ENCODE data around the gene A2ML1. TPM values are rescaled to one million over a fixed set of nuclear protein-coding genes. Genes with fewer than 3 reads are reported as not detected.

A2ML1 gene
- total and polyA plus RNA-seq, 2 donors (not counting 3 experiments of a cell fraction or from before 2014, with no cell fraction given), result not detected

DNA sequence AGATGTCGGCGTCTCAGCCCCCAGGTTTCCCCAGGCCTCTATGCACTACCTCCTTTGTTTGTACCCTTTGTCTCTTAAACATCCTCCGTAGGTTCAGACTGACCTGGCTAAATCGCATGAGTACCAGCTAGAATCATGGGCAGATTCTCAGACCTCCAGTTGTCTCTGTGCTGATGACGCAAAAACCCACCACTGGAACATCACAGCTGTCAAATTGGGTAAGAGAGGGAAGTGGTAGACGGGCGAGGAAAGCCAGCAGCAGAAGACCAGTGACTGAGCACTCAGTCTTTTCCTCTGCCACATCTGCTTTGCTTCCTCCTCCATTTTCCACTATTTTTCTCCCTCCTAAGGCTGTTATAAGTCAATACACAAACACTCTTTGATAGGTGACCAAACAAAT, 29.7 kb downstream of the A2ML1 start:
- FAIRE-seq (no peak), DNase-seq (ENCODE audit: low read depth, low spot score) (no peak)
- H3K4me2 ChIP-seq (ENCODE audit: insufficient read depth, low read length), result no peak overlapping the region
- no peaks in the 10 kb centered on the region for H3K79me2 ChIP-seq (ENCODE audit: control insufficient read depth, insufficient read depth, low read length)
- H3K9me1 ChIP-seq (replicated peaks; ENCODE audit: control insufficient read depth, extremely low read depth, insufficient read depth, low read length), result no peaks in the 10 kb centered on the region
- H3K27ac ChIP-seq (ENCODE audit: insufficient read depth, low read depth, low read length), result no peak overlapping the region
- H3K4me3 ChIP-seq (replicated peaks in 1 of 3; ENCODE audit: insufficient read depth in 1 of 3, low read depth in 1 of 3, low read length in 3 of 3), result no peak overlapping the region
- no peaks in the 10 kb centered on the region for H3K4me1 ChIP-seq (ENCODE audit: control insufficient read depth, extremely low read depth, insufficient read depth, low read length)
- dilution Hi-C loops (cut with MboI; ENCODE audit: extremely low pct_ligation_motif_present, low sequenced_read_pairs) (no loop called here), intact Hi-C loops (cut with micrococcal nuclease) (no loop called here)
- no peaks in the 10 kb centered on the region for H3K36me3 ChIP-seq (ENCODE audit: control insufficient read depth in 2 of 2, extremely low read depth in 1 of 2, insufficient read depth in 2 of 2, low read length in 2 of 2)
- TF ChIP-seq EZH2 (IDR thresholded peaks at IDR 0.05; ENCODE audit: borderline replicate concordance, low read depth, low read length, severe bottlenecking) (no peak), POLR2AphosphoS5 (IDR thresholded peaks at IDR 0.05; ENCODE audit: insufficient read depth, low read depth, low read length) (no peak), MYC (IDR thresholded peaks at IDR 0.05; ENCODE audit: low read depth, low read length) (no peak), POLR2A (IDR thresholded peaks at IDR 0.05; ENCODE audit: low read depth, low read length) (no peak), GATA2 (IDR thresholded peaks at IDR 0.05; ENCODE audit: insufficient read depth, insufficient read length, low read depth, low read length) (no peak), FOS (IDR thresholded peaks at IDR 0.05; ENCODE audit: borderline replicate concordance, insufficient read depth, low read length) (no peak), JUN (IDR thresholded peaks at IDR 0.05; ENCODE audit: borderline replicate concordance, insufficient read depth, insufficient read length, low read depth) (no peak)
- TF ChIP-seq, protein P1, sequence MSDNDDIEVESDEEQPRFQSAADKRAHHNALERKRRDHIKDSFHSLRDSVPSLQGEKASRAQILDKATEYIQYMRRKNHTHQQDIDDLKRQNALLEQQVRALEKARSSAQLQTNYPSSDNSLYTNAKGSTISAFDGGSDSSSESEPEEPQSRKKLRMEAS (IDR thresholded peaks at IDR 0.05; ENCODE audit: insufficient read depth, insufficient read length), result no peak
- TF ChIP-seq, protein P2, sequence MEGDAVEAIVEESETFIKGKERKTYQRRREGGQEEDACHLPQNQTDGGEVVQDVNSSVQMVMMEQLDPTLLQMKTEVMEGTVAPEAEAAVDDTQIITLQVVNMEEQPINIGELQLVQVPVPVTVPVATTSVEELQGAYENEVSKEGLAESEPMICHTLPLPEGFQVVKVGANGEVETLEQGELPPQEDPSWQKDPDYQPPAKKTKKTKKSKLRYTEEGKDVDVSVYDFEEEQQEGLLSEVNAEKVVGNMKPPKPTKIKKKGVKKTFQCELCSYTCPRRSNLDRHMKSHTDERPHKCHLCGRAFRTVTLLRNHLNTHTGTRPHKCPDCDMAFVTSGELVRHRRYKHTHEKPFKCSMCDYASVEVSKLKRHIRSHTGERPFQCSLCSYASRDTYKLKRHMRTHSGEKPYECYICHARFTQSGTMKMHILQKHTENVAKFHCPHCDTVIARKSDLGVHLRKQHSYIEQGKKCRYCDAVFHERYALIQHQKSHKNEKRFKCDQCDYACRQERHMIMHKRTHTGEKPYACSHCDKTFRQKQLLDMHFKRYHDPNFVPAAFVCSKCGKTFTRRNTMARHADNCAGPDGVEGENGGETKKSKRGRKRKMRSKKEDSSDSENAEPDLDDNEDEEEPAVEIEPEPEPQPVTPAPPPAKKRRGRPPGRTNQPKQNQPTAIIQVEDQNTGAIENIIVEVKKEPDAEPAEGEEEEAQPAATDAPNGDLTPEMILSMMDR (IDR thresholded peaks at IDR 0.05; ENCODE audit: extremely low read depth in 1 of 2, insufficient read depth in 1 of 2, low read depth in 1 of 2, low read length in 2 of 2), result no peak
- no peaks in the 10 kb centered on the region for H3K27me3 ChIP-seq (ENCODE audit: control insufficient read depth in 2 of 2, insufficient read depth in 2 of 2, low read length in 2 of 2)
- CTCF ChIA-PET, result interaction anchor here (0.8 to 1.7 kb wide), 2 partner anchors 8 to 11 kb away, joined by 3 to 4 read pairs; no protein-coding TSS in a partner anchor
- H3K9ac ChIP-seq (replicated peaks; ENCODE audit: extremely low read depth, insufficient read depth, low read length), result no peak overlapping the region
- no peaks in the 10 kb centered on the region for H4K20me1 ChIP-seq (replicated peaks; ENCODE audit: control insufficient read depth, extremely low read depth, insufficient read depth, low read length)
- no peak overlapping the region for H2AFZ ChIP-seq (ENCODE audit: low read depth, low read length)
- no TSS peak for BruUV-seq (replicated peaks)
- no peaks in the 10 kb centered on the region for H3K9me3 ChIP-seq (replicated peaks; ENCODE audit: control insufficient read depth, insufficient read depth, low read length)
- POLR2A ChIA-PET, result no interaction called here

Data from endothelial cell of umbilical vein (primary cell).